Calu3 (cell line): ENCODE results near the gene NCL. TPM values are rescaled to one million over a fixed set of nuclear protein-coding genes. Genes with fewer than 3 reads are reported as not detected.

ENCODE experiments used
- BruUV-seq: library from RNA; stranded (reverse); fragments of 400-500 nt; replicated peaks from 2 replicates; lab custom pipeline; 2021; lab: Mats Ljungman, UMichigan
- CTCF ChIA-PET: fragments of 300-600 bp; sonication (Branson Sonifier 250); formaldehyde crosslinking; loops from one replicate; lab custom pipeline; 2022; ENCODE audit warnings: antibody characterized with exemption; lab: Charles Lee
- DNase-seq: peaks from one replicate; pipeline ENCODE4 v3.0.0; 2022
- H3K27ac Mint-ChIP-seq: one replicate; pipeline ENCODE4 v1.8.0; 2022; ENCODE audit warnings: mixed read lengths; ENCODE audit not compliant: unreplicated experiment
- H3K27me3 Mint-ChIP-seq: one replicate; pipeline ENCODE4 v1.8.0; 2022; ENCODE audit warnings: mixed read lengths; ENCODE audit not compliant: unreplicated experiment
- H3K36me3 Mint-ChIP-seq: one replicate; pipeline ENCODE4 v1.8.0; 2022; ENCODE audit warnings: mild to moderate bottlenecking, moderate library complexity, mixed read lengths; ENCODE audit not compliant: insufficient read depth, unreplicated experiment
- H3K4me1 Mint-ChIP-seq: one replicate; pipeline ENCODE4 v1.8.0; 2022; ENCODE audit warnings: mild to moderate bottlenecking, low read depth, mixed read lengths; ENCODE audit not compliant: unreplicated experiment
- H3K4me3 Mint-ChIP-seq: one replicate; pipeline ENCODE4 v1.8.0; 2022; ENCODE audit warnings: mild to moderate bottlenecking, low read depth, moderate library complexity, mixed read lengths; ENCODE audit not compliant: unreplicated experiment
- H3K9me3 Mint-ChIP-seq: one replicate; pipeline ENCODE4 v1.8.0; 2022; ENCODE audit warnings: low read depth, mixed read lengths; ENCODE audit not compliant: unreplicated experiment
- CTCF ChIP-seq: fragments of 200-600 bp; IDR thresholded peaks from one replicate; pipeline ENCODE4 v1.8.0; 2022; ENCODE audit warnings: antibody characterized with exemption; ENCODE audit not compliant: unreplicated experiment
- intact Hi-C: fragments of 100-400 bp; cut with micrococcal nuclease; formaldehyde crosslinking; loops from one replicate; pipeline ENCODE4 v1.10.0; 2022; ENCODE audit not compliant: unreplicated experiment
- total RNA-seq: library from RNA; stranded (reverse); gene quantifications from 2 replicates; pipeline ENCODE4 v1.2.3, GENCODE V29; 2022

Gene NCL
- total RNA-seq, 1 experiment from 2014 or later, result 719 TPM

- no peaks in the 10 kb centered on the region for H3K36me3 Mint-ChIP-seq
- intact Hi-C loops, result no loop called here
- no TSS peak for BruUV-seq
- H3K4me1 Mint-ChIP-seq, result no peaks in the 10 kb centered on the region
- H3K27me3 Mint-ChIP-seq, result peaks cover 19% of the 10 kb centered on the region
- H3K27ac Mint-ChIP-seq, result no peak overlapping the region
- H3K4me3 Mint-ChIP-seq, result no peak overlapping the region
- DNase-seq, result no peak
- CTCF ChIA-PET, result no interaction called here
- no peak for TF ChIP-seq CTCF
- H3K9me3 Mint-ChIP-seq, result peaks cover 15% of the 10 kb centered on the region
These were observed 34.4 kb downstream of the NCL start for GRCh38 chr2:231429901-231430300.

- no peak for TF ChIP-seq CTCF
- Mint-ChIP-seq H3K4me1 (no peaks in the 10 kb centered on the region), H3K9me3 (peaks cover 15% of the 10 kb centered on the region), H3K27me3 (peaks cover 19% of the 10 kb centered on the region), H3K4me3 (no peak overlapping the region), H3K27ac (no peak overlapping the region), H3K36me3 (no peaks in the 10 kb centered on the region)
- intact Hi-C loops, result no loop called here
- DNase-seq, result no peak
- CTCF ChIA-PET, result no interaction called here
- BruUV-seq, result no TSS peak
These were observed 35.1 kb downstream of the NCL start for GRCh38 chr2:231429152-231429551.

- intact Hi-C loops, result no loop called here
- CTCF ChIA-PET, result interaction anchor here (0.7 kb wide), 1 partner anchor 298 kb away, joined by 3 read pairs; no protein-coding TSS in a partner anchor
These were observed 37.2 kb downstream of the NCL start for GRCh38 chr2:231427116-231427515.

GRCh38 chr2:231425811-231426703 is 38.2 kb downstream of the NCL start:
- peaks cover 13% of the 10 kb centered on the region for H3K27me3 Mint-ChIP-seq
- CTCF ChIA-PET, result no interaction called here
- H3K4me3 Mint-ChIP-seq, result no peak overlapping the region
- BruUV-seq, result no TSS peak
- H3K27ac Mint-ChIP-seq, result no peak overlapping the region
- H3K4me1 Mint-ChIP-seq, result no peaks in the 10 kb centered on the region
- no peaks in the 10 kb centered on the region for H3K36me3 Mint-ChIP-seq
- no peak for TF ChIP-seq CTCF
- intact Hi-C loops, result no loop called here
- no peak for DNase-seq
- peaks cover 5% of the 10 kb centered on the region for H3K9me3 Mint-ChIP-seq

More at GRCh38 chr2:231427116-231427515, 37.2 kb downstream of the NCL start:
- BruUV-seq, result no TSS peak
- Mint-ChIP-seq H3K27ac (no peak overlapping the region), H3K27me3 (peaks cover 19% of the 10 kb centered on the region), H3K36me3 (no peaks in the 10 kb centered on the region), H3K9me3 (peaks cover 15% of the 10 kb centered on the region), H3K4me3 (no peak overlapping the region), H3K4me1 (no peaks in the 10 kb centered on the region)
- no peak for TF ChIP-seq CTCF
- no peak for DNase-seq
